ENCODE results near the gene MAP4K4. TPM values are rescaled to one million over a fixed set of nuclear protein-coding genes. Genes with fewer than 3 reads are reported as not detected.

Gene MAP4K4
- total RNA-seq, 1 experiment from 2014 or later = 136 TPM

GRCh38 chr2:101848769-101849410, 151.4 kb downstream of the MAP4K4 start:
- TF ChIP-seq CTCF (IDR thresholded peaks at IDR 0.05; ENCODE audit: unreplicated experiment) = no peak

GRCh38 chr2:101850450-101850849, 152.9 kb downstream of the MAP4K4 start:
- Mint-ChIP-seq H3K27me3 (ENCODE audit: unreplicated experiment) (no peaks in the 10 kb centered on the region), H3K4me3 (ENCODE audit: low read depth, unreplicated experiment) (no peak overlapping the region), H3K4me1 (ENCODE audit: low read depth, unreplicated experiment) (peaks cover 7% of the 10 kb centered on the region), H3K36me3 (ENCODE audit: insufficient read depth, unreplicated experiment) (peaks cover 19% of the 10 kb centered on the region), H3K9me3 (ENCODE audit: low read depth, unreplicated experiment) (no peaks in the 10 kb centered on the region), H3K27ac (ENCODE audit: unreplicated experiment) (no peak overlapping the region)
- DNase-seq = no peak
- intact Hi-C loops (cut with micrococcal nuclease; ENCODE audit: unreplicated experiment) = no loop called here
- TF ChIP-seq CTCF (IDR thresholded peaks at IDR 0.05; ENCODE audit: unreplicated experiment) = no peak
- no TSS peak for BruUV-seq (replicated peaks)
- CTCF ChIA-PET = no interaction called here

More at GRCh38 chr2:101848769-101849410, 151.4 kb downstream of the MAP4K4 start:
- Mint-ChIP-seq H3K9me3 (ENCODE audit: low read depth, unreplicated experiment) (no peaks in the 10 kb centered on the region), H3K27me3 (ENCODE audit: unreplicated experiment) (no peaks in the 10 kb centered on the region), H3K4me1 (ENCODE audit: low read depth, unreplicated experiment) (peaks cover 7% of the 10 kb centered on the region), H3K36me3 (ENCODE audit: insufficient read depth, unreplicated experiment) (peaks cover 21% of the 10 kb centered on the region), H3K4me3 (ENCODE audit: low read depth, unreplicated experiment) (no peak overlapping the region), H3K27ac (ENCODE audit: unreplicated experiment) (no peak overlapping the region)
- BruUV-seq (replicated peaks) = no TSS peak
- intact Hi-C loops (cut with micrococcal nuclease; ENCODE audit: unreplicated experiment) = no loop called here
- CTCF ChIA-PET = no interaction called here
- no peak for DNase-seq

GRCh38 chr2:101850991-101851390, 153.5 kb downstream of the MAP4K4 start:
- no peaks in the 10 kb centered on the region for H3K27me3 Mint-ChIP-seq (ENCODE audit: unreplicated experiment)
- no peak overlapping the region for H3K27ac Mint-ChIP-seq (ENCODE audit: unreplicated experiment)
- CTCF ChIA-PET = no interaction called here
- intact Hi-C loops (cut with micrococcal nuclease; ENCODE audit: unreplicated experiment) = no loop called here
- peaks cover 22% of the 10 kb centered on the region for H3K36me3 Mint-ChIP-seq (ENCODE audit: insufficient read depth, unreplicated experiment)
- no peak for DNase-seq
- H3K4me1 Mint-ChIP-seq (ENCODE audit: low read depth, unreplicated experiment) = peaks cover 7% of the 10 kb centered on the region
- no peak for TF ChIP-seq CTCF (IDR thresholded peaks at IDR 0.05; ENCODE audit: unreplicated experiment)
- no peaks in the 10 kb centered on the region for H3K9me3 Mint-ChIP-seq (ENCODE audit: low read depth, unreplicated experiment)
- H3K4me3 Mint-ChIP-seq (ENCODE audit: low read depth, unreplicated experiment) = no peak overlapping the region
- BruUV-seq (replicated peaks) = no TSS peak

- Mint-ChIP-seq H3K9me3 (ENCODE audit: low read depth, unreplicated experiment) (no peaks in the 10 kb centered on the region), H3K27me3 (ENCODE audit: unreplicated experiment) (no peaks in the 10 kb centered on the region), H3K4me1 (ENCODE audit: low read depth, unreplicated experiment) (peaks cover 12% of the 10 kb centered on the region), H3K36me3 (ENCODE audit: insufficient read depth, unreplicated experiment) (peaks cover 22% of the 10 kb centered on the region), H3K4me3 (ENCODE audit: low read depth, unreplicated experiment) (no peak overlapping the region), H3K27ac (ENCODE audit: unreplicated experiment) (no peak overlapping the region)
- intact Hi-C loops (cut with micrococcal nuclease; ENCODE audit: unreplicated experiment) = no loop called here
- no peak for TF ChIP-seq CTCF (IDR thresholded peaks at IDR 0.05; ENCODE audit: unreplicated experiment)
- CTCF ChIA-PET = no interaction called here
- DNase-seq = no peak
- BruUV-seq (replicated peaks) = no TSS peak
Observed at GRCh38 chr2:101852824-101853223, 155.3 kb downstream of the MAP4K4 start.

All from Calu3 (cell line).